Measurements from ENCODE around the gene ITM2B. TPM values are rescaled to one million over a fixed set of nuclear protein-coding genes. Genes with fewer than 3 reads are reported as not detected.
A peak's percentile ranks its signal among the peaks of the same experiment; 100 is the strongest.
"Not testable (repeated sequence)": the region's sequence is repeated elsewhere in the genome, so short reads cannot be mapped to it uniquely, and the experiment has no call there.

The ITM2B gene
- total RNA-seq, 6 donors from 2014 or later, result 90.1 to 854 (median 640) TPM

DNA sequence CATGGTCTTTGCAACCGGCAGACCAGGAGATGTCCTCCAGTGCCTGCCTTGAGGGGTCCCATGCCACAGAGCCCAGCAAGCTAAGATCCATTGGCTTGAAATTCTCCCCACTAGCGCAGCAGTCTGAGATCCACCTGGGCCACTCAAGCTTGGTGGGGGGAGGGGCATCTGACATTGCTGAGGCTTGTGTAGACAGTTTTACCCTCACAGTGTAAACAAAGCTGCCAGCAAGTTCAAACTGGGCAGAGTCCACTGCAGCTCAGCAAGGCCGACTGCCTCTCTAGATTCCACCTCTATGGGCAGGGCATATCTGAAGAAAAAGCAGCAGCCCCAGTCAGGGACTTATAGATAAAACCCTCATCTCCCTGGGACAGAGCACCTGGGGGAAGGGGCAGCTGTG is 32.0 kb upstream of the ITM2B start:
- Histone ChIP-seq H3K9me3 (no peaks in the 10 kb centered on the region), H3K36me3 (no peaks in the 10 kb centered on the region), H3K4me1 (no peaks in the 10 kb centered on the region), H3K4me3 (no peak overlapping the region), H3K27ac (no peak overlapping the region), H3K27me3 (no peaks in the 10 kb centered on the region)
- DNase-seq (no peak), ATAC-seq (ENCODE audit: low FRiP score in 2 of 2) (no peak)
- TF ChIP-seq, protein P1, sequence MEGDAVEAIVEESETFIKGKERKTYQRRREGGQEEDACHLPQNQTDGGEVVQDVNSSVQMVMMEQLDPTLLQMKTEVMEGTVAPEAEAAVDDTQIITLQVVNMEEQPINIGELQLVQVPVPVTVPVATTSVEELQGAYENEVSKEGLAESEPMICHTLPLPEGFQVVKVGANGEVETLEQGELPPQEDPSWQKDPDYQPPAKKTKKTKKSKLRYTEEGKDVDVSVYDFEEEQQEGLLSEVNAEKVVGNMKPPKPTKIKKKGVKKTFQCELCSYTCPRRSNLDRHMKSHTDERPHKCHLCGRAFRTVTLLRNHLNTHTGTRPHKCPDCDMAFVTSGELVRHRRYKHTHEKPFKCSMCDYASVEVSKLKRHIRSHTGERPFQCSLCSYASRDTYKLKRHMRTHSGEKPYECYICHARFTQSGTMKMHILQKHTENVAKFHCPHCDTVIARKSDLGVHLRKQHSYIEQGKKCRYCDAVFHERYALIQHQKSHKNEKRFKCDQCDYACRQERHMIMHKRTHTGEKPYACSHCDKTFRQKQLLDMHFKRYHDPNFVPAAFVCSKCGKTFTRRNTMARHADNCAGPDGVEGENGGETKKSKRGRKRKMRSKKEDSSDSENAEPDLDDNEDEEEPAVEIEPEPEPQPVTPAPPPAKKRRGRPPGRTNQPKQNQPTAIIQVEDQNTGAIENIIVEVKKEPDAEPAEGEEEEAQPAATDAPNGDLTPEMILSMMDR (IDR thresholded peaks at IDR 0.05), result no peak
- TF ChIP-seq POLR2A (IDR thresholded peaks at IDR 0.05), result no peak
- 85% methylated on average over 2 of the region's 3 CpGs; no CpG with 5 or more reads in 1 of the 2 donors for WGBS, 2 donors

GRCh38 chr13:48207207-48207606 is 25.8 kb upstream of the ITM2B start:
- not testable (repeated sequence) for H3K9me3 ChIP-seq; ATAC-seq (ENCODE audit: low FRiP score in 2 of 2); H3K27ac ChIP-seq; DNase-seq; H3K4me3 ChIP-seq; H3K4me1 ChIP-seq; H3K27me3 ChIP-seq; H3K36me3 ChIP-seq
- WGBS, 2 donors, result 79 to 88% methylated on average over 4 of the region's 4 CpGs

GRCh38 chr13:48210178-48210577 is 22.8 kb upstream of the ITM2B start:
- no peaks in the 10 kb centered on the region for H3K4me1 ChIP-seq
- no peak for DNase-seq
- H3K27me3 ChIP-seq, result no peaks in the 10 kb centered on the region
- ATAC-seq (ENCODE audit: low FRiP score in 2 of 2), result peak in 1 of 2 donors; percentile 76
- H3K36me3 ChIP-seq, result no peaks in the 10 kb centered on the region
- H3K9me3 ChIP-seq, result peaks cover 0 to 4% (median 0%) of the 10 kb centered on the region in 4 donors
- TF ChIP-seq POLR2AphosphoS5 (IDR thresholded peaks at IDR 0.05), result no peak
- WGBS, 2 donors, result 59 to 69% methylated on average over 3 of the region's 3 CpGs
- no peak overlapping the region for H3K27ac ChIP-seq
- H3K4me3 ChIP-seq, result no peak overlapping the region

DNA sequence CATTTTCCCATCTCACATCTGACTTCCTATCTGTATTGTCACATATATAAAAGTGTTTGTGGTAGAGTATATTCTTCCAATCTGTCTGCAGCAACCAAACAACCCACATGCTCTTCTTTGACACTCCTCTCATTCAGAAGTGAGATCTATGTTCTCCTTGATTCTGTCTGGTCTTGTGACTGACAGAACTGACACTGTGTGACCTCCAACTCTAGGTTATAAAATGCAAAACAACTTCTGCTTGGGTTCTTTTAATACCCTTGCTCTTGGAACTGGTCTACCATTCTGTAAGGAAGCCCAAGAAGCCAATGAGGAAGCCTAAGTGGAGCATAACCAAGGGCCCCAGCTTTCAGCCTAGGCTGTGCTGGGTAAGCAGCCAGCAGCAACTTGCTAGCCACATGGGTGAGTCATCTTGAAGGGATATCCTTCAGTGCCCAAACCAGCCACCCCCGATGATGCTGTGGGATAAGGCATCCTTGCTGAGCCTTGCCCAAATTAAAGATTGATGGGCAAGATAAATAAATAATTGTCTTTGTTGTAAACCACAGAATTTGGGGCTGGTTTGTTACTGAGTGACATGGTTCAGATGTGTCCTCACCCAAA is 18.4 kb upstream of the ITM2B start:
- 69 to 70% methylated on average over 1 of the region's 1 CpG for WGBS, 2 donors
- no peak for DNase-seq
- H3K36me3 ChIP-seq, result no peaks in the 10 kb centered on the region
- TF ChIP-seq POLR2A (IDR thresholded peaks at IDR 0.05) (no peak), EP300 (IDR thresholded peaks at IDR 0.05) (no peak)
- TF ChIP-seq, protein P1 (IDR thresholded peaks at IDR 0.05), result no peak
- H3K4me3 ChIP-seq, result no peak overlapping the region
- H3K9me3 ChIP-seq, result no peaks in the 10 kb centered on the region
- ATAC-seq (ENCODE audit: low FRiP score in 2 of 2), result no peak
- peaks cover 0 to under 1% (median under 1%) of the 10 kb centered on the region in 4 donors for H3K4me1 ChIP-seq
- no peak overlapping the region for H3K27ac ChIP-seq
- no peaks in the 10 kb centered on the region for H3K27me3 ChIP-seq

GRCh38 chr13:48215511-48216203 is 17.3 kb upstream of the ITM2B start:
- H3K9me3 ChIP-seq; H3K27me3 ChIP-seq; H3K36me3 ChIP-seq; H3K27ac ChIP-seq; H3K4me3 ChIP-seq; DNase-seq; ATAC-seq (ENCODE audit: low FRiP score in 2 of 2): not testable (repeated sequence)
- 81 to 100% methylated on average over 1 of the region's 1 CpG for WGBS, 2 donors
- H3K4me1 ChIP-seq, result peaks cover 2 to 11% (median 7%) of the 10 kb centered on the region in 4 donors

- H3K27ac ChIP-seq, result no peak overlapping the region
- H3K9me3 ChIP-seq, result no peaks in the 10 kb centered on the region
- H3K27me3 ChIP-seq, result no peaks in the 10 kb centered on the region
- 92 to 96% methylated on average over 2 of the region's 2 CpGs for WGBS, 2 donors
- no peak overlapping the region for H3K4me3 ChIP-seq
- H3K36me3 ChIP-seq, result no peaks in the 10 kb centered on the region
- ATAC-seq (ENCODE audit: low FRiP score in 2 of 2) (no peak), DNase-seq (no peak)
- TF ChIP-seq POLR2AphosphoS5 (IDR thresholded peaks at IDR 0.05) (no peak), EP300 (IDR thresholded peaks at IDR 0.05) (no peak), POLR2A (IDR thresholded peaks at IDR 0.05) (no peak)
- TF ChIP-seq, protein P1 (IDR thresholded peaks at IDR 0.05), result no peak
- peaks cover 8 to 17% (median 13%) of the 10 kb centered on the region in 4 donors for H3K4me1 ChIP-seq
Observed at GRCh38 chr13:48216204-48216711, 16.7 kb upstream of the ITM2B start.

Data from upper lobe of left lung (tissue), 6 donors.